Transverse colon (tissue), 3 donors: ENCODE results near the gene CFAP20DC.

Experiments
- CTCF ChIP-seq, 5 experiments: fragments of 200-600 bp in 3 of 5; fragments of 450-650 bp in 2 of 5; sonication (generic) in 3 of 5; IDR thresholded peaks; 1 replicate in 2 of 5; 2 replicates in 3 of 5; pipeline ENCODE4 v1.5.1; 2016 to 2017; ENCODE audit warnings: antibody characterized with exemption in 5 of 5, inconsistent platforms in 3 of 5, mild to moderate bottlenecking in 2 of 5, moderate library complexity in 1 of 5
- EP300 ChIP-seq: sonication (generic); formaldehyde crosslinking; IDR thresholded peaks from one replicate; pipeline ENCODE4 v1.6.1; 2017; ENCODE audit warnings: antibody characterized with exemption, low read depth
- POLR2A ChIP-seq: fragments of 450-650 bp; IDR thresholded peaks from one replicate; pipeline ENCODE4 v1.6.1; 2016; ENCODE audit warnings: antibody characterized with exemption, mild to moderate bottlenecking, moderate library complexity

- no peak for TF ChIP-seq EP300
- TF ChIP-seq POLR2A, result no peak
- TF ChIP-seq CTCF (IDR thresholded peaks at IDR 0.05), result no peak
Observed at GRCh38 chr3:58719684-58720083, 330.1 kb downstream of the CFAP20DC start.
